Kidney epithelial cell (primary cell): ENCODE data around the gene OPCML. TPM values are rescaled to one million over a fixed set of nuclear protein-coding genes. Genes with fewer than 3 reads are reported as not detected.

Source experiments
- DNase-seq: peaks from one replicate; pipeline ENCODE4 v3.0.0-alpha.2; 2010; ENCODE audit warnings: low read depth
- H3K27me3 ChIP-seq: 2 replicates; pipeline ENCODE4 v1.6.0; 2011; ENCODE audit warnings: low read length; ENCODE audit not compliant: control insufficient read depth, insufficient read depth
- H3K36me3 ChIP-seq: 2 replicates; pipeline ENCODE4 v1.5.1; 2011; ENCODE audit warnings: low read length; ENCODE audit not compliant: control insufficient read depth, insufficient read depth
- H3K4me3 ChIP-seq: 2 replicates; pipeline ENCODE4 v1.5.1; 2011; ENCODE audit warnings: low read depth, mild to moderate bottlenecking, control low read depth, low read length
- CTCF ChIP-seq: IDR thresholded peaks from 2 replicates; pipeline ENCODE4 v1.5.1; 2011; ENCODE audit warnings: mild to moderate bottlenecking, moderate library complexity, low read length, control low read depth, inconsistent platforms; ENCODE audit not compliant: insufficient read depth, poor library complexity, severe bottlenecking
- total RNA-seq: library from RNA; depleted of rRNA; stranded (reverse); fragments of >200 nt; gene quantifications from 2 replicates; pipeline ENCODE4 v1.2.3, GENCODE V29; 2015

OPCML gene
- total RNA-seq, 1 donor from 2014 or later = under 0.01 TPM

DNA sequence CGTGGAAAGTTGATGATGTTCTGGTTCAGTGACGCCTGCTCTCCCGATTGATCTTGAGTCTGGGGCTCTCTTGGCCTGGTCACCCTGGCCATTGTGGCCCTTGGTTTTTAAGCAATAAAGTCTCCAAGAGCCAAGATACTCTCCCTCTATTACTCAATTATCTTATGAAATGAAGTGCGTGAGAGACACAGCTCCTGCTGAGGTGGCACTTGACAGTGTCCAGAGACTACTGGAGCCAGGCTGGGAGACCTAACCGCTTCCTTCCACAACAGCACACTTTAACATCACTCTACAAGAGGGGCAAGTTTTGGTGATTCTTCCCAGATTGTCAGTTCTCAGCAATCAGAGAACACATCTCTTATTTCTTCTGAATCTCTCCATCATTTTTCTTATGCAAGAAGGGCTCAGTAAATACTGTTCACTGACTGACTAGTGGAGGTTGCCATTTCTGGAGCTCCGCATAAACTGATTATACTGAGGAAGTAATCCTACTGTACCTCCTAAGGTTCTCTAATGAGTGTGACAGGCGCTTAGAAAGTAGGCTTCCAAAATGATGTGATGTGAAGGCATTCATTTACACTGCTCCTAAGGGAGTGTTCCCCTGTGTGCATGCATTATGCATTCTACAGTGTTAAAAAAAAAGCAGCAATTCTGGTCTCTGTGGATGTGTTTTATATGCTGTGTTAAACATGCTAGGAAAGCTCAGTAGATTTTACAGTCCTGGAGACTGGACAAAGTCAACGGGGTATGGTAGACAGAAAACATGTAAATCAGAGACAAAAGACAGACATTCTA, 968.0 kb downstream of the OPCML start:
- Histone ChIP-seq H3K27me3 (no peaks in the 10 kb centered on the region), H3K36me3 (no peaks in the 10 kb centered on the region), H3K4me3 (no peak overlapping the region)
- no peak for DNase-seq
- TF ChIP-seq CTCF = no peak

DNA sequence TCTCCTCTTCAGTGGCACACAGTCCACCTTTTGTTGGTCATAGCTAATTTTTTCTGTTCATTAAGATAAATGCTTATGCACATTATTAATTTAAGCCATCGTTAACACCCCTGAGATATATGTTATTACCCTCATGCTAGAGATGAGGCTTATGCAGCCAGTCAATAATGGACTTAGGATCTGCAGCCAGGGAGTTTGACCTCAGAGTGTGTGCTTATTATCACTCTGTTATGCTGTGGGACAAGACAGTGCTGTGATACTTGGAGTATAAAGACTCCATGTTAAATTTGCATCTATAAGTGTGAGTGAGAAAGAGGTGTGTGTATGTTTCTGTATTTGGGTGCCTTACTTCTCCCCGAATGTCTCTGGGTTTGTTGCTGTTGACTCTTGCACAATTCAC, 969.3 kb downstream of the OPCML start:
- no peak for DNase-seq
- Histone ChIP-seq H3K36me3 (no peaks in the 10 kb centered on the region), H3K4me3 (no peak overlapping the region), H3K27me3 (no peaks in the 10 kb centered on the region)
- no peak for TF ChIP-seq CTCF

- H3K36me3 ChIP-seq = no peaks in the 10 kb centered on the region
- no peak for DNase-seq
- no peaks in the 10 kb centered on the region for H3K27me3 ChIP-seq
- H3K4me3 ChIP-seq = no peak overlapping the region
- no peak for TF ChIP-seq CTCF
Measured at GRCh38 chr11:132561937-132562336, 970.4 kb downstream of the OPCML start.

GRCh38 chr11:132559331-132560036, 972.8 kb downstream of the OPCML start:
- Histone ChIP-seq H3K36me3 (no peaks in the 10 kb centered on the region), H3K4me3 (no peak overlapping the region), H3K27me3 (no peaks in the 10 kb centered on the region)
- no peak for DNase-seq
- TF ChIP-seq CTCF = no peak

GRCh38 chr11:132556316-132556715, 976.0 kb downstream of the OPCML start:
- DNase-seq = no peak
- H3K4me3 ChIP-seq = no peak overlapping the region
- no peaks in the 10 kb centered on the region for H3K36me3 ChIP-seq
- no peak for TF ChIP-seq CTCF
- no peaks in the 10 kb centered on the region for H3K27me3 ChIP-seq

- DNase-seq = no peak
- TF ChIP-seq CTCF = no peak
- no peaks in the 10 kb centered on the region for H3K36me3 ChIP-seq
- no peak overlapping the region for H3K4me3 ChIP-seq
- H3K27me3 ChIP-seq = no peaks in the 10 kb centered on the region
Measured at GRCh38 chr11:132555617-132556016, 976.7 kb downstream of the OPCML start.
